ENCODE measurements around the gene STAC.
"Not testable (repeated sequence)": the region's sequence is repeated elsewhere in the genome, so short reads cannot be mapped to it uniquely, and the experiment has no call there.

Gene STAC

GRCh38 chr3:36457667-36458066 is 77.4 kb downstream of the STAC start:
- no peaks in the 10 kb centered on the region for H3K36me3 ChIP-seq
- H3K9me3 ChIP-seq: no peaks in the 10 kb centered on the region
- no peaks in the 10 kb centered on the region for H3K27me3 ChIP-seq
- H3K4me1 ChIP-seq (ENCODE audit: control insufficient read depth in 1 of 2, insufficient read depth in 1 of 2, low read depth in 1 of 2, low read length in 1 of 2): no peaks in the 10 kb centered on the region
- no peak overlapping the region for H3K27ac ChIP-seq
- H3K4me3 ChIP-seq (ENCODE audit: low read depth in 1 of 2, low read length in 1 of 2): no peak overlapping the region
- no peak for TF ChIP-seq CTCF (IDR thresholded peaks at IDR 0.05)

GRCh38 chr3:36459177-36459576 is 78.9 kb downstream of the STAC start:
- Histone ChIP-seq H3K9me3 (no peaks in the 10 kb centered on the region), H3K27me3 (no peaks in the 10 kb centered on the region), H3K4me1 (ENCODE audit: control insufficient read depth in 1 of 2, insufficient read depth in 1 of 2, low read depth in 1 of 2, low read length in 1 of 2) (no peaks in the 10 kb centered on the region), H3K27ac (no peak overlapping the region), H3K36me3 (no peaks in the 10 kb centered on the region), H3K4me3 (ENCODE audit: low read depth in 1 of 2, low read length in 1 of 2) (no peak overlapping the region)
- TF ChIP-seq CTCF (IDR thresholded peaks at IDR 0.05): no peak

GRCh38 chr3:36461597-36461996 is 81.3 kb downstream of the STAC start:
- Histone ChIP-seq H3K27me3 (no peaks in the 10 kb centered on the region), H3K9me3 (no peaks in the 10 kb centered on the region), H3K36me3 (no peaks in the 10 kb centered on the region), H3K27ac (no peak overlapping the region), H3K4me3 (ENCODE audit: low read depth in 1 of 2, low read length in 1 of 2) (no peak overlapping the region), H3K4me1 (ENCODE audit: control insufficient read depth in 1 of 2, insufficient read depth in 1 of 2, low read depth in 1 of 2, low read length in 1 of 2) (no peaks in the 10 kb centered on the region)
- no peak for TF ChIP-seq CTCF (IDR thresholded peaks at IDR 0.05)

GRCh38 chr3:36472045-36472444 is 91.7 kb downstream of the STAC start:
- not testable (repeated sequence) for H3K27ac ChIP-seq; H3K9me3 ChIP-seq; H3K4me1 ChIP-seq (ENCODE audit: control insufficient read depth in 1 of 2, insufficient read depth in 1 of 2, low read depth in 1 of 2, low read length in 1 of 2); H3K36me3 ChIP-seq; H3K4me3 ChIP-seq (ENCODE audit: low read depth in 1 of 2, low read length in 1 of 2); H3K27me3 ChIP-seq

- Histone ChIP-seq H3K27ac (no peak overlapping the region), H3K4me3 (ENCODE audit: low read depth in 1 of 2, low read length in 1 of 2) (no peak overlapping the region), H3K36me3 (no peaks in the 10 kb centered on the region), H3K4me1 (ENCODE audit: control insufficient read depth in 1 of 2, insufficient read depth in 1 of 2, low read depth in 1 of 2, low read length in 1 of 2) (no peaks in the 10 kb centered on the region), H3K27me3 (no peaks in the 10 kb centered on the region), H3K9me3 (no peaks in the 10 kb centered on the region)
- TF ChIP-seq CTCF (IDR thresholded peaks at IDR 0.05): no peak
Observed at GRCh38 chr3:36475558-36475957, 95.3 kb downstream of the STAC start.

- no peak overlapping the region for H3K4me3 ChIP-seq (ENCODE audit: low read depth in 1 of 2, low read length in 1 of 2)
- no peaks in the 10 kb centered on the region for H3K36me3 ChIP-seq
- no peaks in the 10 kb centered on the region for H3K27me3 ChIP-seq
- no peaks in the 10 kb centered on the region for H3K9me3 ChIP-seq
- no peak for TF ChIP-seq CTCF (IDR thresholded peaks at IDR 0.05)
- no peak overlapping the region for H3K27ac ChIP-seq
- H3K4me1 ChIP-seq (ENCODE audit: control insufficient read depth in 1 of 2, insufficient read depth in 1 of 2, low read depth in 1 of 2, low read length in 1 of 2): no peaks in the 10 kb centered on the region
Observed at GRCh38 chr3:36476286-36476942, 96.1 kb downstream of the STAC start.

All from neutrophil (primary cell).